PFSK-1 (cell line): ENCODE measurements around the gene AFF2.

Source experiments
- POLR2AphosphoS5 ChIP-seq: IDR thresholded peaks from 2 replicates; pipeline ENCODE4 v1.6.1; 2012; ENCODE audit warnings: low read depth, mild to moderate bottlenecking, control low read depth, low read length, moderate library complexity
- TAF1 ChIP-seq: IDR thresholded peaks from 2 replicates; pipeline ENCODE4 v1.6.1; 2012; ENCODE audit warnings: low read length, control low read depth, borderline replicate concordance; ENCODE audit not compliant: insufficient read depth

- TF ChIP-seq POLR2AphosphoS5: no peak
- TF ChIP-seq TAF1: no peak
These were observed 8.4 kb upstream of the AFF2 start for GRCh38 chrX:148492057-148492456.
